IPS DF 6.9 (cell line): ENCODE data around the gene ABCD1.

Experiments used
- DNase-seq: peaks from one replicate; pipeline ENCODE4 v3.0.0-alpha.2; 2013; ENCODE audit warnings: low read depth, low spot score
- H3K27ac ChIP-seq: one replicate; pipeline ENCODE4 v1.5.1; 2013; ENCODE audit warnings: low read length, control low read depth
- H3K27me3 ChIP-seq: 2 replicates; pipeline ENCODE4 v1.6.1; 2013; ENCODE audit warnings: mild to moderate bottlenecking, low read length; ENCODE audit not compliant: control insufficient read depth, insufficient read depth
- H3K36me3 ChIP-seq: 2 replicates; pipeline ENCODE4 v1.6.1; 2013; ENCODE audit warnings: low read length; ENCODE audit not compliant: control insufficient read depth, insufficient read depth
- H3K4me1 ChIP-seq: 2 replicates; pipeline ENCODE4 v1.6.1; 2013; ENCODE audit warnings: low read length; ENCODE audit not compliant: control insufficient read depth, insufficient read depth
- H3K4me3 ChIP-seq: 2 replicates; pipeline ENCODE4 v1.5.1; 2013; ENCODE audit warnings: mild to moderate bottlenecking, low read length
- H3K9me3 ChIP-seq: 2 replicates; pipeline ENCODE4 v1.6.1; 2013; ENCODE audit warnings: low read length, inconsistent platforms; ENCODE audit not compliant: control insufficient read depth, insufficient read depth
- WGBS: extraction: QIAGEN DNeasy Blood & Tissue Kit; methylation state at CpG from one replicate; pipeline ENCODE4 v1.1.7; 2013; ENCODE audit warnings: mixed read lengths, missing lambda C conversion rate; ENCODE audit not compliant: insufficient read length, insufficient coverage; 5-methylcytosine and 5-hydroxymethylcytosine counted together

ABCD1 gene

GRCh38 chrX:153769158-153769864 is 44.7 kb downstream of the ABCD1 start:
- H3K27ac ChIP-seq = no peak overlapping the region
- no peaks in the 10 kb centered on the region for H3K36me3 ChIP-seq
- H3K4me1 ChIP-seq = no peaks in the 10 kb centered on the region
- no peaks in the 10 kb centered on the region for H3K27me3 ChIP-seq
- no peak overlapping the region for H3K4me3 ChIP-seq
- DNase-seq = no peak
- no CpG with 5 or more reads among the region's 23 CpGs for WGBS
- H3K9me3 ChIP-seq = no peaks in the 10 kb centered on the region

GRCh38 chrX:153769865-153770600 is 45.4 kb downstream of the ABCD1 start:
- no peak for DNase-seq
- Histone ChIP-seq H3K27me3 (no peaks in the 10 kb centered on the region), H3K4me1 (no peaks in the 10 kb centered on the region), H3K4me3 (no peak overlapping the region), H3K36me3 (no peaks in the 10 kb centered on the region), H3K27ac (no peak overlapping the region), H3K9me3 (no peaks in the 10 kb centered on the region)
- WGBS = no CpG with 5 or more reads among the region's 25 CpGs

GRCh38 chrX:153770601-153771414 is 46.2 kb downstream of the ABCD1 start:
- Histone ChIP-seq H3K4me1 (no peaks in the 10 kb centered on the region), H3K27ac (no peak overlapping the region), H3K4me3 (no peak overlapping the region), H3K36me3 (no peaks in the 10 kb centered on the region), H3K9me3 (no peaks in the 10 kb centered on the region), H3K27me3 (no peaks in the 10 kb centered on the region)
- no peak for DNase-seq
- no CpG with 5 or more reads among the region's 18 CpGs for WGBS

GRCh38 chrX:153771415-153772315 is 47.0 kb downstream of the ABCD1 start:
- Histone ChIP-seq H3K4me1 (no peaks in the 10 kb centered on the region), H3K27ac (no peak overlapping the region), H3K27me3 (no peaks in the 10 kb centered on the region), H3K9me3 (no peaks in the 10 kb centered on the region), H3K36me3 (no peaks in the 10 kb centered on the region), H3K4me3 (no peak overlapping the region)
- no CpG with 5 or more reads among the region's 37 CpGs for WGBS
- DNase-seq = no peak

- no peaks in the 10 kb centered on the region for H3K9me3 ChIP-seq
- no peak for DNase-seq
- no CpG with 5 or more reads among the region's 21 CpGs for WGBS
- H3K4me1 ChIP-seq = no peaks in the 10 kb centered on the region
- H3K4me3 ChIP-seq = no peak overlapping the region
- no peaks in the 10 kb centered on the region for H3K36me3 ChIP-seq
- no peaks in the 10 kb centered on the region for H3K27me3 ChIP-seq
- H3K27ac ChIP-seq = no peak overlapping the region
These were observed 47.9 kb downstream of the ABCD1 start for GRCh38 chrX:153772316-153773217.

GRCh38 chrX:153773218-153773611 is 48.6 kb downstream of the ABCD1 start:
- Histone ChIP-seq H3K27me3 (no peaks in the 10 kb centered on the region), H3K27ac (no peak overlapping the region), H3K36me3 (no peaks in the 10 kb centered on the region), H3K4me1 (no peaks in the 10 kb centered on the region), H3K9me3 (no peaks in the 10 kb centered on the region), H3K4me3 (no peak overlapping the region)
- WGBS = no CpG with 5 or more reads among the region's 23 CpGs
- no peak for DNase-seq

GRCh38 chrX:153773741-153774575 is 49.3 kb downstream of the ABCD1 start:
- Histone ChIP-seq H3K4me1 (no peaks in the 10 kb centered on the region), H3K36me3 (no peaks in the 10 kb centered on the region), H3K27me3 (no peaks in the 10 kb centered on the region), H3K4me3 (no peak overlapping the region), H3K9me3 (no peaks in the 10 kb centered on the region), H3K27ac (no peak overlapping the region)
- WGBS = no CpG with 5 or more reads among the region's 48 CpGs
- DNase-seq = no peak

GRCh38 chrX:153774576-153775292 is 50.1 kb downstream of the ABCD1 start:
- no peaks in the 10 kb centered on the region for H3K9me3 ChIP-seq
- no peak for DNase-seq
- no peaks in the 10 kb centered on the region for H3K4me1 ChIP-seq
- H3K27me3 ChIP-seq = no peaks in the 10 kb centered on the region
- no CpG with 5 or more reads among the region's 37 CpGs for WGBS
- H3K4me3 ChIP-seq = no peak overlapping the region
- no peak overlapping the region for H3K27ac ChIP-seq
- no peaks in the 10 kb centered on the region for H3K36me3 ChIP-seq
